HEK293 (cell line): ENCODE data around the gene KCNB1.

Source experiments
- KLF8 ChIP-seq: fragments of 450-650 bp; formaldehyde crosslinking; IDR thresholded peaks from 2 replicates; pipeline ENCODE4 v1.5.1; 2016; ENCODE audit warnings: missing biosample characterization, missing genetic modification characterization
- SETDB1 ChIP-seq: IDR thresholded peaks from one replicate; pipeline ENCODE4 v1.6.1; 2017; ENCODE audit warnings: mild to moderate bottlenecking, low read length, moderate library complexity, mixed read lengths; ENCODE audit not compliant: insufficient read length
- TRIM28 ChIP-seq: IDR thresholded peaks from 2 replicates; pipeline ENCODE4 v1.6.1; 2011; ENCODE audit warnings: low read length, control low read depth, borderline replicate concordance
- ZNF121 ChIP-seq: fragments of 450-650 bp; formaldehyde crosslinking; IDR thresholded peaks from 2 replicates; pipeline ENCODE4 v1.5.1; 2016; ENCODE audit warnings: missing biosample characterization, missing genetic modification characterization
- ZNF202 ChIP-seq: fragments of 450-650 bp; formaldehyde crosslinking; IDR thresholded peaks from 2 replicates; pipeline ENCODE4 v1.5.1; 2016; ENCODE audit warnings: missing biosample characterization, missing genetic modification characterization, borderline replicate concordance
- ZNF747 ChIP-seq: fragments of 450-650 bp; formaldehyde crosslinking; IDR thresholded peaks from 2 replicates; pipeline ENCODE4 v1.5.1; 2016; ENCODE audit warnings: missing biosample characterization, missing genetic modification characterization
- ZNF837 ChIP-seq: fragments of 450-650 bp; formaldehyde crosslinking; IDR thresholded peaks from 2 replicates; pipeline ENCODE4 v1.5.1; 2016; ENCODE audit warnings: missing biosample characterization, missing genetic modification characterization
- TF ChIP-seq, protein P1 (sequence below): fragments of 450-650 bp; formaldehyde crosslinking; IDR thresholded peaks from 2 replicates; pipeline ENCODE4 v1.5.1; 2016; ENCODE audit warnings: missing biosample characterization, missing genetic modification characterization
- TF ChIP-seq, protein P2 (sequence below): fragments of 450-650 bp; formaldehyde crosslinking; IDR thresholded peaks from 2 replicates; pipeline ENCODE4 v1.5.1; 2016; ENCODE audit warnings: missing biosample characterization, missing genetic modification characterization, low read depth

DNA sequence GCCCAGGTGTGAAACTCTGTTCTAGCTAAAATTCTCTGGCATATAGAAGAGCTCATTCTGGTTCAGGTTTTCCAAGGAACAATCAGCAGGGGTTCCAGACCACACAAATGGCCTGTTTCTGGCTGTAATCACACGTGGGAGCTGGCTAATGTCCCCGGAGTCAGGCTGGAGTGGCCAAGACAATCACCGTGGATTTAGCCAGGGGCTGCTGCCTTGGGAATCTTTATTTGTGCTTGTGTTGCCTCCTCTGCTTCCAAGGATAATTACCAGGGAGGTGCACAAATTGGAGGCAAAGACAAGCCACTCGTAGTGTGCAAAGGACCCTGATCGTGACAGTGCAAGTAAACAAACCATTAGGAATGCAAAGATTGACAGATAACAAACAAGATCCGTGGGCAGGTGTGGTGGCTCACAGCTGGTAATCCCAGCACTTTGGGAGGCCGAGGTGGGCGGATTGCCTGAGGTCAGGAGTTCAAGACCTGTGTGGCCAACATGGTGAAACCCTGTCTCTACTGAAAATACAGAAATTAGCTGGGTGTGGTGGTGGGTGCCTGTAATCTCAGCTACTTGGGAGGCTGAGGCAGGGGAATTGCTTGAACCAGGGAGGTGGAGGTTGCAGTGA is 77.3 kb downstream of the KCNB1 start:
- TF ChIP-seq KLF8: no peak
- TF ChIP-seq ZNF202 (tag by site-specific recombination): no peak
- TF ChIP-seq ZNF121: no peak
- TF ChIP-seq, protein P1, sequence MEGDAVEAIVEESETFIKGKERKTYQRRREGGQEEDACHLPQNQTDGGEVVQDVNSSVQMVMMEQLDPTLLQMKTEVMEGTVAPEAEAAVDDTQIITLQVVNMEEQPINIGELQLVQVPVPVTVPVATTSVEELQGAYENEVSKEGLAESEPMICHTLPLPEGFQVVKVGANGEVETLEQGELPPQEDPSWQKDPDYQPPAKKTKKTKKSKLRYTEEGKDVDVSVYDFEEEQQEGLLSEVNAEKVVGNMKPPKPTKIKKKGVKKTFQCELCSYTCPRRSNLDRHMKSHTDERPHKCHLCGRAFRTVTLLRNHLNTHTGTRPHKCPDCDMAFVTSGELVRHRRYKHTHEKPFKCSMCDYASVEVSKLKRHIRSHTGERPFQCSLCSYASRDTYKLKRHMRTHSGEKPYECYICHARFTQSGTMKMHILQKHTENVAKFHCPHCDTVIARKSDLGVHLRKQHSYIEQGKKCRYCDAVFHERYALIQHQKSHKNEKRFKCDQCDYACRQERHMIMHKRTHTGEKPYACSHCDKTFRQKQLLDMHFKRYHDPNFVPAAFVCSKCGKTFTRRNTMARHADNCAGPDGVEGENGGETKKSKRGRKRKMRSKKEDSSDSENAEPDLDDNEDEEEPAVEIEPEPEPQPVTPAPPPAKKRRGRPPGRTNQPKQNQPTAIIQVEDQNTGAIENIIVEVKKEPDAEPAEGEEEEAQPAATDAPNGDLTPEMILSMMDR (tag by site-specific recombination): no peak
- TF ChIP-seq TRIM28: no peak
- TF ChIP-seq SETDB1: no peak
- TF ChIP-seq ZNF837 (tag by site-specific recombination): no peak
- TF ChIP-seq, protein P2, sequence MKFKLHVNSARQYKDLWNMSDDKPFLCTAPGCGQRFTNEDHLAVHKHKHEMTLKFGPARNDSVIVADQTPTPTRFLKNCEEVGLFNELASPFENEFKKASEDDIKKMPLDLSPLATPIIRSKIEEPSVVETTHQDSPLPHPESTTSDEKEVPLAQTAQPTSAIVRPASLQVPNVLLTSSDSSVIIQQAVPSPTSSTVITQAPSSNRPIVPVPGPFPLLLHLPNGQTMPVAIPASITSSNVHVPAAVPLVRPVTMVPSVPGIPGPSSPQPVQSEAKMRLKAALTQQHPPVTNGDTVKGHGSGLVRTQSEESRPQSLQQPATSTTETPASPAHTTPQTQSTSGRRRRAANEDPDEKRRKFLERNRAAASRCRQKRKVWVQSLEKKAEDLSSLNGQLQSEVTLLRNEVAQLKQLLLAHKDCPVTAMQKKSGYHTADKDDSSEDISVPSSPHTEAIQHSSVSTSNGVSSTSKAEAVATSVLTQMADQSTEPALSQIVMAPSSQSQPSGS (tag by site-specific recombination): no peak
- TF ChIP-seq ZNF747 (tag by site-specific recombination): no peak
